DND-41 (cell line): ENCODE measurements around the gene MAT1A.

Experiments
- CTCF ChIP-seq: IDR thresholded peaks from 2 replicates; pipeline ENCODE4 v1.5.1; 2012; ENCODE audit warnings: borderline replicate concordance, low read length, moderate library complexity, mild to moderate bottlenecking; ENCODE audit not compliant: poor library complexity, severe bottlenecking; ENCODE audit errors: extremely low read depth
- EZH2 ChIP-seq: IDR thresholded peaks from 3 replicates; pipeline ENCODE4 v1.6.1; 2012; ENCODE audit warnings: borderline replicate concordance, low read depth, mild to moderate bottlenecking, moderate library complexity, low read length, inconsistent platforms; ENCODE audit not compliant: severe bottlenecking

DNA sequence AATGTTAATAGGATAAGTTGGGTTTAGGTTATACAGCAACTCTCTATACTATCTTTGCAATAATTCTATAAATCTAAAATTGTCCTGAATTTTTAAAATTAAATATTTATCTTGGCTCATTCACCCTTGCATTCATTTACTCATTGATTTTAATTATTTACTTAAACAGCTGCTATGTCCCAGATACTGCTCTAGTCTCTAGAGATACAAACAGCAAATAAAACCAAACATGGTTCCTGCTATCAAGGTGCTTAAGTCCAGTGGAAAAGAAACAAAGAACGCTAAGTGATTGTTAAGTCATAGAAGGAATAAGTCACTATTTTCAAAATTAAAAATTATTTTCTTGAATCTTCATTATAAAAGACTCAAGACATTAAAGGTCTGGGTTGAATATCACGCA lies 29.9 kb upstream of the MAT1A start:
- TF ChIP-seq CTCF (no peak), EZH2 (no peak)
